Measurements from ENCODE around the gene ROMO1.
A peak's percentile ranks its signal among the peaks of the same experiment; 100 is the strongest.

Gene ROMO1

DNA sequence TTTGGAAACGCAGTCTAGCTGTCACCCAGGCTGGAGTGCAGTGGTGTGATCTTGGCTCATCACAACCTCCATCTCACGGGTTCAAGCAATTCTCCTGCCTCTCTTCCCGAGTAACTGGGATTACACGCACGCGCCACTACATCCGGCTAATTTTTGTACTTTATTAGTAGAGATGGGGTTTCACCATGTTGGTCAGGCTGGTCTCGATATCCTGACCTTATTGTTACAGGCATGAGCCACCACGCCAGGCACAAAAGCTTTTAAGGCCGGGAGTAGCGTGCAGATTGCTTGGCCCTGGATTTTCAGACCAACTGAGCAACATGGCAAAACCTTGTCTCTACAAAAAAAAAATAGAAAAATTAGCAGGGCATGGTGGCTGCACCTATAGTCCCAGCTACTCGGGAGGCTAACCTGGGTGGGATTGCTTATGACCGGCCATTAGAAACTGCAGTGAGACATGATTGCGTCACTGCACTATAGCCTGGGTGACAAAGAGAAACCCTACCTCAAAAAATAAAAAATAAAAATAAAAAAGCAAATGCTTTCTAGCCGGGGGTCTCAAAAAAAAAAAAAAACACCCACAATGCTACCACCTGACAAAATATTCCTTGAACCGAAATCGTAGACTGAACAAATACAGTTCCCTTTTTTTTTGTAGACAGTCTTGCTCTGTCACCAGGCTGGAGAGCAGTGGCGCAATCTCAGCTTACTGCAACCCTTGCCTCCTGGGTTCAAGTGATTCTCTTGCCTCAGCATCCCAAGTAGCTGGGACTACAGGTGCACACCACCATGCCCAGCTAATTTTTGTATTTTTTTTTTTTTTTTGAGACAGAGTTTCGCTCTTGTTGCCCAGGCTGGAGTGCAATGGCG lies 27.9 kb downstream of the ROMO1 start:
- 96% methylated on average over 20 of the region's 20 CpGs for WGBS
- Histone ChIP-seq H2BK12ac (ENCODE audit: low read length in 2 of 2) (no peak overlapping the region), H3K27me3 (ENCODE audit: control insufficient read depth in 1 of 2, insufficient read depth in 1 of 2, low read length in 2 of 2) (no peaks in the 10 kb centered on the region)

DNA sequence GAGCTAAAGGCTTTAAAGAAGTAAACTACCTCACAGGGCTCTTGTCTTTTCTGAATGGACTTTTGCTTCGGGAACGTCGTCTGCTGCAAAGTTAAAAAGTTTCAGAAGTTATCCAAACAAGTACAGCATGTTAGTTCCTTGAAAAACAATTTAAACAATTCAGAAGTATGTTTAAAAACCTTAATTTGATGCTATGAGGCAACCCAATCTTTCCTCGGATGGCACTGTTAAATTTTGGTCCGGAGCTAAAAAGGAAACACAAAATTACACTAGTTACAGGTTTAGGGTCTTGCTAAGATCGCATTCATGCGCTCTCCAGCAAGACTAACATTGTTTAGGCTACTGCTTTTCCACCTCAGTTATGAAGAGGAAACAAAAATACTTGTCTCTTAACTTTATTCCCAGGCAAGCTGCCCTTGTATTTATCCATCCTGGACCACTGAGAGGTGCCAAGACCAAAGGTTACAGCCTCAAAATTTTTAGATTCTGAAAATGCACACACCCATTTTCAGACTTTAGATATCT lies 30.1 kb downstream of the ROMO1 start:
- no peak overlapping the region for H3K4me3 ChIP-seq (ENCODE audit: insufficient read depth in 1 of 2, low read depth in 1 of 2, low read length in 2 of 2)
- H2BK15ac ChIP-seq (ENCODE audit: low read depth, poor library complexity, severe bottlenecking), result no peak overlapping the region
- no peak overlapping the region for H2BK5ac ChIP-seq (ENCODE audit: low read depth, low read length, poor library complexity, severe bottlenecking)
- DNase-seq, result no peak
- no peak overlapping the region for H3K4ac ChIP-seq (ENCODE audit: low read depth in 1 of 2, low read length in 2 of 2)
- no peak overlapping the region for H4K91ac ChIP-seq (ENCODE audit: low read length)
- H2BK12ac ChIP-seq (ENCODE audit: low read length in 2 of 2), result no peak overlapping the region
- no peak overlapping the region for H2AK5ac ChIP-seq (ENCODE audit: low read length, severe bottlenecking)
- no peak overlapping the region for H4K8ac ChIP-seq (ENCODE audit: low read length)
- no peak overlapping the region for H2AFZ ChIP-seq (ENCODE audit: low read depth, low read length)
- H3K4me1 ChIP-seq (ENCODE audit: control insufficient read depth, insufficient read depth, low read depth, low read length), result peaks cover 5% of the 10 kb centered on the region
- no peaks in the 10 kb centered on the region for H3K79me1 ChIP-seq (replicated peaks; ENCODE audit: low read length, poor library complexity, severe bottlenecking)
- peaks cover 42 to 98% of the 10 kb centered on the region in 2 experiments for H3K36me3 ChIP-seq (ENCODE audit: control insufficient read depth in 1 of 2, insufficient read depth in 2 of 2, low read depth in 1 of 2, low read length in 2 of 2)
- 97% methylated on average over 7 of the region's 7 CpGs for WGBS
- no peak overlapping the region for H3K27ac ChIP-seq (ENCODE audit: low read length, poor library complexity, severe bottlenecking)
- H3K27me3 ChIP-seq (ENCODE audit: control insufficient read depth in 1 of 2, insufficient read depth in 1 of 2, low read length in 2 of 2), result no peaks in the 10 kb centered on the region
- H3K14ac ChIP-seq (ENCODE audit: low read length in 2 of 2), result no peak overlapping the region
- H3K23ac ChIP-seq (ENCODE audit: low read length in 2 of 2), result no peak overlapping the region
- no peak overlapping the region for H3K4me2 ChIP-seq (ENCODE audit: low read length, poor library complexity, severe bottlenecking)
- H3K18ac ChIP-seq (ENCODE audit: low read depth in 1 of 2, low read length in 2 of 2), result no peak overlapping the region
- H2BK120ac ChIP-seq (ENCODE audit: low read depth, low read length), result no peak overlapping the region
- H3K9ac ChIP-seq (ENCODE audit: low read length), result peak overlapping the region; percentile 65
- no peaks in the 10 kb centered on the region for H3K9me3 ChIP-seq (ENCODE audit: control insufficient read depth, low read length)

More for the DNA sequence above, 27.9 kb downstream of the ROMO1 start:
- no peak overlapping the region for H3K14ac ChIP-seq (ENCODE audit: low read length in 2 of 2)
- no peak overlapping the region for H3K4ac ChIP-seq (ENCODE audit: low read depth in 1 of 2, low read length in 2 of 2)
- no peak overlapping the region for H3K4me2 ChIP-seq (ENCODE audit: low read length, poor library complexity, severe bottlenecking)
- H4K91ac ChIP-seq (ENCODE audit: low read length), result no peak overlapping the region
- no peak overlapping the region for H3K23ac ChIP-seq (ENCODE audit: low read length in 2 of 2)
- H4K8ac ChIP-seq (ENCODE audit: low read length), result no peak overlapping the region
- H3K79me1 ChIP-seq (replicated peaks; ENCODE audit: low read length, poor library complexity, severe bottlenecking), result no peaks in the 10 kb centered on the region
- no peak for DNase-seq
- no peak overlapping the region for H2AFZ ChIP-seq (ENCODE audit: low read depth, low read length)
- H3K4me1 ChIP-seq (ENCODE audit: control insufficient read depth, insufficient read depth, low read depth, low read length), result peaks cover 4% of the 10 kb centered on the region
- H3K4me3 ChIP-seq (ENCODE audit: insufficient read depth in 1 of 2, low read depth in 1 of 2, low read length in 2 of 2), result no peak overlapping the region
- H3K36me3 ChIP-seq (ENCODE audit: control insufficient read depth in 1 of 2, insufficient read depth in 2 of 2, low read depth in 1 of 2, low read length in 2 of 2), result peaks cover 48 to 95% of the 10 kb centered on the region in 2 experiments
- no peaks in the 10 kb centered on the region for H3K9me3 ChIP-seq (ENCODE audit: control insufficient read depth, low read length)
- no peak overlapping the region for H2BK120ac ChIP-seq (ENCODE audit: low read depth, low read length)
- H3K9ac ChIP-seq (ENCODE audit: low read length), result no peak overlapping the region
- H2BK5ac ChIP-seq (ENCODE audit: low read depth, low read length, poor library complexity, severe bottlenecking), result no peak overlapping the region
- H3K18ac ChIP-seq (ENCODE audit: low read depth in 1 of 2, low read length in 2 of 2), result no peak overlapping the region
- H2AK5ac ChIP-seq (ENCODE audit: low read length, severe bottlenecking), result no peak overlapping the region
- H3K27ac ChIP-seq (ENCODE audit: low read length, poor library complexity, severe bottlenecking), result no peak overlapping the region
- no peak overlapping the region for H2BK15ac ChIP-seq (ENCODE audit: low read depth, poor library complexity, severe bottlenecking)

GRCh38 chr20:35729836-35730582 lies 30.8 kb downstream of the ROMO1 start:
- Histone ChIP-seq H3K27ac (ENCODE audit: low read length, poor library complexity, severe bottlenecking) (peak overlapping the region; percentile 43), H3K14ac (ENCODE audit: low read length in 2 of 2) (no peak overlapping the region), H3K9me3 (ENCODE audit: control insufficient read depth, low read length) (no peaks in the 10 kb centered on the region), H3K9ac (ENCODE audit: low read length) (peak overlapping the region; percentile 65), H2AK5ac (ENCODE audit: low read length, severe bottlenecking) (no peak overlapping the region), H4K91ac (ENCODE audit: low read length) (no peak overlapping the region), H3K4ac (ENCODE audit: low read depth in 1 of 2, low read length in 2 of 2) (no peak overlapping the region), H2BK12ac (ENCODE audit: low read length in 2 of 2) (no peak overlapping the region), H3K18ac (ENCODE audit: low read depth in 1 of 2, low read length in 2 of 2) (no peak overlapping the region), H2AFZ (ENCODE audit: low read depth, low read length) (no peak overlapping the region), H3K23ac (ENCODE audit: low read length in 2 of 2) (no peak overlapping the region), H3K4me1 (ENCODE audit: control insufficient read depth, insufficient read depth, low read depth, low read length) (peaks cover 5% of the 10 kb centered on the region), H2BK15ac (ENCODE audit: low read depth, poor library complexity, severe bottlenecking) (no peak overlapping the region), H3K4me2 (ENCODE audit: low read length, poor library complexity, severe bottlenecking) (no peak overlapping the region), H4K8ac (ENCODE audit: low read length) (no peak overlapping the region), H3K4me3 (ENCODE audit: insufficient read depth in 1 of 2, low read depth in 1 of 2, low read length in 2 of 2) (no peak overlapping the region), H2BK5ac (ENCODE audit: low read depth, low read length, poor library complexity, severe bottlenecking) (no peak overlapping the region), H3K36me3 (ENCODE audit: control insufficient read depth in 1 of 2, insufficient read depth in 2 of 2, low read depth in 1 of 2, low read length in 2 of 2) (peaks cover 40 to 98% of the 10 kb centered on the region in 2 experiments), H3K27me3 (ENCODE audit: control insufficient read depth in 1 of 2, insufficient read depth in 1 of 2, low read length in 2 of 2) (no peaks in the 10 kb centered on the region), H2BK120ac (ENCODE audit: low read depth, low read length) (no peak overlapping the region), H3K79me1 (replicated peaks; ENCODE audit: low read length, poor library complexity, severe bottlenecking) (no peaks in the 10 kb centered on the region)
- no peak for DNase-seq
- WGBS, result 93% methylated on average over 2 of the region's 2 CpGs
